GM18508 (cell line): ENCODE results near the gene ATP6V0E1.
A peak's percentile ranks its signal among the peaks of the same experiment; 100 is the strongest.

Experiments
- ATAC-seq: cut with Tn5 transposase; IDR thresholded peaks from one replicate; pipeline ENCODE4 v1.9.1; 2021; ENCODE audit warnings: moderate number of reproducible peaks; ENCODE audit not compliant: insufficient read depth, unreplicated experiment

Gene ATP6V0E1

DNA sequence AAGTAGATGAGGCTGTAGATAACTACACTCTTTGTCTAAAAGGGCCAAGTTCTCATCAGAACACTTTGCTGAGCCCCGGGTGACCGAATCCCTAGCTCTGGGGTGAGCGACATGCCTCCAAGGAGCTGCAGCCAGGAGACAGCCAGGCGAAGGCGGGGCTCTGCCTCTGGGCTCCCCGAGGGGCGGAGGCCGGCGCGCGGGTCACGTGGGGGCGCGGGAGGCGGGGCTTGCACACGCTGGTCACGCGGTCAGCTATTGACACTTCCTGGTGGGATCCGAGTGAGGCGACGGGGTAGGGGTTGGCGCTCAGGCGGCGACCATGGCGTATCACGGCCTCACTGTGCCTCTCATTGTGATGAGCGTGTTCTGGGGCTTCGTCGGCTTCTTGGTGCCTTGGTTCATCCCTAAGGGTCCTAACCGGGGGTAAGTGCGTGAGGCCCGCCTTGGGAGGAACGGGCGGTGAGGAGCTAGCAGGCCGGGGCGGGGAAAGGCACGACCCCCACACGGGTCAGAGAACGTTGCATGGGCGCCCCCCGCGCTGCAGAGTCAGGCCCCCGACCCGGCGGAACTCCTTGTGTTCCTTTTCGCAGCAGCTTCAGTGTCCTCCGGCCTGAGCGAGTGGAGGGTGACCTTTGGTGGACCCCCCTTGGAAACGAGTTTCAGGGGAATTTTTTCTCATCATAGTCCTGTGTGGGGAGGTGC lies at the start of gene ATP6V0E1:
ATP6V0E1 (plus strand) TSS at position 230 of the 702 bp plus-strand sequence; CDS start at position 320, 90 bp downstream.
- peak; percentile 56 for ATAC-seq

DNA sequence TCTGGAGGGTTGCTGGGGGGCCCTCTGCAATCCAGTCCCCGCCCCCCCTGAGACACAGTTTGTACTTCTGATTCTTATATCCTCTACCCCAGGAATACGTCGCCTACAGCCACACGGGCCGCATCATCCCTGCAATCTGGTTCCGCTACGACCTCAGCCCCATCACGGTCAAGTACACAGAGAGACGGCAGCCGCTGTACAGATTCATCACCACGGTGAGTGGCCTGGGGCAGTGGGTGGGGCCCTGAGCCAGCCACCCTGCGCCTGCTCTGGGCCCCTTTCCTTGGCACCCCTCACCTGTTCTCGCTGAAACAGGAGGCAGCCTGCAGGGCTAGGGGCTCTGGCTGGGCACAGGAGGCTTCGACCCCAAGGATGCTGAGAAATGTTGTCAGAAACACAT lies 48.5 kb upstream of the ATP6V0E1 start:
- ATAC-seq, result no peak

DNA sequence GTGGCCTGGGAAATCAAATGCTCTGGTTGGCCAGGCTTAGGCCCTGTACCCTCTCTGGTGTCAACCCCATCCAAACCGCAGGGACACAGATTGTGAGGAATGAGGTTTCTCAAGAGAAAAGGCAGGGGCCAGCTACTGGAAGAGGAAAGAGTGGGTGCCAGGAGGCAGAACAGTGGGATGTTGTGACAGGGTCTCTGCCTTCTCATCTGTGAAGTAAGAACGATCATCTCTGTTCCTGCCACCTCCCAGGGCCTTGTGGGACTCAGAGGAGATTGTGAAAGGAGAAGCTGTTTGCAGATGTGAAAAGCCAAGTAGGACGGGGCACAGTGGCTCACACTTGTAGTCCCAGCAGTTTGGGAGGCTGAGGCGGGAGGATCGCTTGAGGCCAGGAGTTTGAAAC lies 47.2 kb upstream of the ATP6V0E1 start:
- ATAC-seq, result no peak

DNA sequence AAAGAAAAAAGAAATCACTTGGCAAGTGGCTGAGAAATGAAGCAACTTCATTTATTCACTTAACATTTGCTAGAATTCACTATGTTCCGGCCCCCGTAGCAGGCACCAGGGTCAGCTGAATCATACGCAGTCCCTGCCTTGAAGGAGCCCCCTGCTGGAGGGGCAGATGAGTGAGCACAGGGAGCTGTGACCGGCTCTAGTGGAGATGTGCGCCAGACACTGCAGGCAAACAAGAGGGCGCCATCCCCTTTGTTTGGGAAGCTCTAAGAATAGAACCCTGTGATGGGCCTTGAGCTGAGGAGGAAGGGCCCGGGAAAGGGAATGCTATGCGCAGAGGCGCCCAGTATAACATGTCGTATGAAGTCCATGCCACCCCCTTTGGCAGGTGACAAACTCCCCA lies 44.5 kb upstream of the ATP6V0E1 start:
- no peak for ATAC-seq

DNA sequence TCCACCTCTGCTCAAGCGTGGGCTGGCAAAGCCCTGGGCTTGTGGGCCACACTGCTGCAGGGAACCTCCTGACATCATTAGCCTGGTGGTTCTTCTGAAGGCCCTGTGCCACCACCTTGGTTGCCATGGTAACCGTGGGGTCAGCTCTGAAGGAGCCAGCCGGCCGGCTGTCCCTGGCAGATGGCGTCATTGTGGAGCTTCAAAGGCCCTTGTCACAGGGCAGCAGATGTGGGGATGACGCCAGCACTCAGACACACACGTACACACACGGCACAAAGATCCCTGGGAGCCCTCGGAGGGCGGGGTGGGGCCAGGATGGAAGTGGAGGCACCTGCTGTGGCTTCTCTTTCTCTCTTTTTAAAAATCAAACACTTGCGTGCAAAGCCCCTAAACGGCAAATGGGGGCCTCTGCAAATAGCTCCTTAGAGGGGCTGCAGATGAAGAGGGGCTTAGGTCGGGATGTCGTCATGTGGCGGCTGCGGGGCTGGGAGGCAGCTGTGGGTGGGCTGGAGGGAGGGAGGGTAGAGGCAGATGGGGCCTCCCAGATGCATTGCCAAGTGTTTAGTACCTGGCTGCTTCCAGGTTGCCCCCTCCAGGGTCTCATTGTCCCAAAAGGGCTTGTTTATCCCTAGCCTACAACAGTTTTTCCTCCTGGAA lies 43.8 kb upstream of the ATP6V0E1 start:
- ATAC-seq, result no peak

DNA sequence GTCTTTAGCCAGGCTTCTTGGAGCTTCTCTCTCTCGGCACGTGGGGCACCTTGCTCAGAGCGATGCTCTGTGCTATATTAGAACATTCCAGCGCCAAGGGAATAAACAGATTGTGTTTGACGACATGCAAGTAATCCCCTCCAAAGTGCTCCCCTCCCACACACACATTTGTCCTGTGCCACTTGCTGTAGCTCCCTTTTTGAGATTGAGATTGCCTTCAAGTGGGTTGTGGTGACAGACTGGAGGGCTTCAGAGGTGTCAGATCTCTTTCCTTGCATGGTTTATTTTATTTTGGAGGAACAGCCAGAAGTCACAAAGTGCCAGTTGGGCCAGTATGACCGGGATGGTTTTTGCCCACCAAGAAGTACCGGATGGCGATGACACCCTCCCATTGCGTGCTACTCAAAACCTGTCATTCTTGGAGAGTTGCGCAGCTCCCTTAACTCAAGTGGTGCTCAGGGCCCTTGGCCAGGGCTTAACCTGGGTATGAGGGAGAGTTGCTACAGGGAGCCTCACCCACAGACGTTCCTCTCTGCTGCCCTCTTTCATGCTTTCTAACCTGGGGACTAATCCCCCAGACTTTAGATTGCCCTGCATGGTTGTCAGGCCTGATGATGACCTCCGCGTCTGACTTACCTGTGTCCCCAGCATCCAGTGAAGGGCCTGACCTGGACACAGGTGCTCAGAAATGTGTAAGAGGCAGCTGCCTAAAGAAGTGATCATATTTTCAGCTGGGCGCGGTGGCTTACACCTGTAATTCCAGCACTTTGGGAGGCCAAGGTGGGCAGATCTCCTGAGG lies 43.1 kb upstream of the ATP6V0E1 start:
- no peak for ATAC-seq

DNA sequence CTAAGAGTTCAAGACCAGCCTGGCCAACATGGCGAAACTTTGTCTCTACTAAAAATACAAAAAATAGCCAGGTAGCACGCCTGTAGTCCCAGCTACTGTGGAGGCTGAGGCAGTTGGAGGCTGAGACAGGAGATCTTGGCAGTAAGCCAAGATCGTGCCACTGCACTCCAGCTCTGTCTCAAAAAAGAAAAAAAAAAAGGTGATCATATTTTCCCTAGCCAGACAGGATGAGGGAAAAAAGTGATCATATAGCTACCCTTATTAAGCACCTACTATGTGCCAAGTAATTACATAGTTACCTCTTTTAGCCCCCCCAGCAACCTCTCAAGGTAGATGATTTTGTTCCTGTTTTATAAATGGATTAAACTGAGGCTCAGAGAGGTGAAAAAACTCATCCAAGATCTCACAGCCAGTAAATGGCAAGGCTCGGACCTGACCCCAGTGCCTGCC lies 42.5 kb upstream of the ATP6V0E1 start:
- no peak for ATAC-seq

DNA sequence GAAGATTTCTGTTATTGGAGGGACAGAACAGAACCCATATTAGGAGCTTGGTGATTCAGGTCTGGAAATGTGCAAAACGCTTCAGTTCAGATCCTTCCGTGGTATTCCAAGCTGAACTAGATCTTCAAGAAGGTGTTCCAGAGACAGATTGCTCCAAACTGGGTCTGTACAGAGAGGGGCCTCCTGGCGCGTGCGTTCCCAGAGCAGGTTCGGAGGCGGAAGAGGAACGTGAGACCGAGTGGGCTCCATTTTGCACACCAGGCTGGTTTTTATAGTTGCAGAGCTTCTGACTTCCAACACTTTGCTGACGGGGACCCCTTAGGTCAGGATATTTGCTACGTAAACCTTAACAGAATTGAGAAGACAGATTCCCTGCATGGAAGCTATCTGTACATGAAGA lies 41.0 kb upstream of the ATP6V0E1 start:
- no peak for ATAC-seq

DNA sequence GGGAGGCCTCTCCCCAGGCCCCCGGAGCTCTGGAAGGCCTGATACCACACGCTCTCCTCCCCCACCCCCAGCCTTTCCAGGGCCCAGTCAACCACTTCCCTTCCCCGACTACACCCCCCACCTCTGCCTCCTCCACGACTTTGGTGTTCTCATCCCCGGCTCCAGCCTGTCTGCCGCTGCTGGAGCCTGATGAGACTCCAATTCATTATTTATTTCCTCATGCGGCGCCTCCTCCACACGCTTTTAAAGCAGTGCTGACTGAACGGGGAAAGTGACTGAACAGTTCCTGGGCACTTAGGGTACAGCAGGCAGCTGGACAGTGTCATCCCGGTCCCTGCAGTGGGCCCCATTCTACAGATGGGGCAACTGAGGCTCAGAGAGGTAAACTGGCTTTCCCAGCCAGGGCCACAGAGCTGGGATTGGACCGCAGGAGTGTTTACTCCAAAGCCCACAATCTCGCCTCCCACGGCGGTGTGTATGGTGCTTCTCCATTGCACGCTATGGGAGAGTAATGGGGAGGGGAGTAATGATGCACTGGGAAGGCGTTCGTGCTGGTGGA lies 40.2 kb upstream of the ATP6V0E1 start:
- ATAC-seq, result no peak

DNA sequence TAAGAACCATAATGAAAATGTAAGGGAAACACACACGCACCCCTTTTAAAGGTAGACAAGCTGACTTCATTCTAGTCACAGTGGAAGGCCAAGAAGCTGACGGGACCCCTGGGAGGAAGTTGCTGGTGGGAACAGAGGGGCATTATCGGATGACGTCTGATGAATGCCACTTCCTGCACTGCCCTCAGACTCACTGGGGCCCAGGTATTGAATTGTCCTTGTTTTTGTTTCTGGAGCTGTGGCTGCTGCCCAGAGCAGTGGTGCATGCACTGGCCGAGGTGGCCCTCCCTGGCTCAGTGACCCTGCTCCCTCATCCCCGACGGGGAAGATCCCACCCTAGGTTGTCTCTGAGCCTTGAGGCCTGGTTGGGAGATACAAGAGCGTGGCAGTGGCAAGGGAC lies 39.7 kb upstream of the ATP6V0E1 start:
- ATAC-seq, result no peak

DNA sequence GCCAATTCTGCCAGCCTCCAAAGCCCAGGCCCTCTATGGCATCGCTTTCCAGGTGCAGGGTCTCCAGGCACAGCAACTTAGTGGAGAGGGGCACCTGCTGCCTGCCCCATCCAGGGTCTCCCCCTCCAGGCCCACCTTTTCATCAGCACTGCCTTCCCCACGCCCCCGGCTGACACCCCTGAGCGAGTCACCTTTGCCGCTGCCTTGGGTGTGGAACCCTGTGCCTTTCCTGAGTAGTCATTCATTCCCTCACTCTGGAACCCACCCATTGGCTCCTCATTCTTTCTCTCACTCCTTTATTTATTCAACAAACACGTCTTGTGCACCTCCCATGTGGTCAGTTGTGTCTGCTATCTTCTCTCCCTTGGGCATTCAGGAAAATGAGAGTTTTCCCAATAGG lies 38.8 kb upstream of the ATP6V0E1 start:
- ATAC-seq, result no peak

DNA sequence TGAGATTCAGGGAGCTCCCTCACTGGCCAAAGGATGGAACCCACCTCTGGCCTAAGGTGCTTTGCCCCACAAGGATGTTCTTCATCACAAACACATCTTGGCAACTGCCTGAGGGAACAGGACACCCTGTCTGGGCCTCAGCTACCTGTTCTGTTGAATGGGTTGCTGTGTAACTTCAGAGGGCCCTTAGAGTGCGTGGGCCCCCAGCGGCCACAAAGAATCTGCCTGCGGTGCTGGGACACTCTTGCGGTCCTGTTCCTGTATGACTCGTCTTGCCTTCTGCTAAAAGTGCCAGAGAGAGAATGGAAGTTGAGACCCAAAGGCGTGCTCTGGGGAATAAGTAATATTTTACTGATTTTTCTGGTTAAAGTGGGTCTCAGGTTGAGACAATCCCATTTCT lies 38.4 kb upstream of the ATP6V0E1 start:
- no peak for ATAC-seq

DNA sequence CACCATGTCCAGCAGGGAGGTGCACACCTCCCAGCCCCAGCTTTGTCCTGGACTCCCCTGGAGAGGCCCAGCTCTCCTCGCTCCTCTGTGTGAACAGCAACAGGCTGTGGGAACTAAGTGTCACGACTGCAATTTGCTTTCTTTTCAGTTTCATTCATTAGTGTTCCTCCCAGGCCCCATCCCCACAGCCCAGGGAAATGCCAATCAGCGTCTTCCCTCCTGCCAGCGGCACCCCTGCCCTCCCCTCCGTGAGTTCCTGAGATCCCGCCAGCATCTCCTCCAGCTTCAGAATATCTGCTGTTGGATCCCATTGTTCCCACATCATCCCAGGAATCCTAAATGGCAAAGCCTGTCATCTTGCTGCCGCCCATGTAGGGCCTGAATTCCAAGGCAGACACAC lies 37.4 kb upstream of the ATP6V0E1 start:
- ATAC-seq, result no peak

DNA sequence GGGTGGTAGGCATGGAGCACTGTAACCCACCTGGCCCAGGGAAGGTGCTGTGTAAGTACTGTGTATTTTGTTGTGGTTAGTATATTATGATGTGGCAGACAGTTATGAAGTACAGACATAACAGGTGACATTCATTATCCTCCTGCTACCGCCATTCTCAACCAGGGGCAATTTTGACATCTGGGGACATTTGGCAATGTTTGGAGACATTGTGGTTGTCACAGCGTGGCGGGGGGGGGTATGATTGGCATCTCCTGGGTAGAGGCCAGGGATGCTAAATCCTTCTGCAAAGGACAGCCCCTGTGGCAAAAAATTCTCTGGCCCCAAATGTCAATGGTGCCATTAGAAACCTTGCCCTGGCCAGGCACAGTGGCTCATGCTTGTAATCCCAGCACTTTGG lies 34.1 kb upstream of the ATP6V0E1 start:
- no peak for ATAC-seq

DNA sequence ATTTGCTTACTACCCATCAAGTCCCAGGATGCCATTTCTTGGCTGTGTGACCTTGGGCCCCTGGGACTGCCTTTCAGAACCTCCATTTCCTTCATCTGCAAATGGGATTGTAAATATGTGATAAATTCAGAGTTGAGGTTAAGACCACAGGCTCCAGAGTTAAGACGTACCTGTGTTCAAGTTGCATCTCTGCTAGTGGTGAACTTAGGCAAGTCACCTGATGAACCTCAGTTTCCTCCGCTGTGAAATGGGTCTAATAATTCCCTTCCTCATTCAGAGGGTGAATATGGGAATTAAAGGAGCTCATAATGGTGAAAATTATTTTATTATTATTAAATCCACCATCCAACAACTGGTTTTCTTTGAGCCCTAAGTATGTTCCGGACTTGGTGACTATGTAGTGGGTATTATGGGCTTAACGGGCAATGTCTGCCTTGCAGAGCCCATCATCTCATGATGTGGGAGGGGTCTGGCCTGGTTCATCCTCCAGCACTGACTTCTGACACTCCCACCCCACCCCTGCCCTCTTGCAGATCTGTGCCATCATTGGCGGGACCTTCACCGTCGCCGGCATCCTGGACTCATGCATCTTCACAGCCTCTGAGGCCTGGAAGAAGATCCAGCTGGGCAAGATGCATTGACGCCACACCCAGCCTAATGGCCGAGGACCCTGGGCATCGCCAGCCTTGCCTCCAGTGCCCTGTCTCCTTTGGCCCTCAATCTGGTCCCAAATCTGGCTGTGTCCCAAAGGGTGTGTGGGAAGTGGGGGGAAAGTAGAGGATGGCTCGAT lies 33.2 kb upstream of the ATP6V0E1 start:
- no peak for ATAC-seq

DNA sequence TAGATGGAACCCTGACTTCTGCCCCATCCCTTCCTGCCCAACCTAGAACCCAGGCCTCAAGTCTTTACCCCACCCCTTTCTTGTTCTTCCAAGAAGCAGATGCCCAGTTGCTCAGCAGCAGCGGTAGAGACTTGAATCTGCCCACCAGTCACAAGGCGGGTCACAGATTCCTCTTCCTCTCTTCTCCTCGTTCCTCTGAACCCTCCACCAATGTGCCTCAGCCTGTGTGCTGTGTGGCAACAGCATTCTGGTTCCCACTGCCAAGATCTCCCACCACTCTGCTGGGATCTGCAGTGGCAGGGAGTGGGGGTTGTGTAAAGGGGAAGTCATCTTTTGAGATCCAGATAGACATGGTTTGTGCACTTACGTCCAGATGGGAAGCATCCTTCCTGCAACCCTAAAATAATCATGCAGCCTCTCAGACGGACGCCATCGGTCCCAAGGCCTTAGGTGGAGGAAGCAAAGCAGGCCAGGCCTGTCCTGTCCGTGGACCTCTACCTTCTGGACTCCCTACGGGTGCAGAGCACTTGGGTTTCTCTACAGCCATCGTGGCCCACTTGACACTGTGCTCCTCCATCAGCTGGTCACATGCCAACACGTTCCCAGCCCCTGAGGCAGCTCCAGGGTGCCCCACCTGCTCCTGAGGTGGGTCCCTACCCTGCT lies 32.1 kb upstream of the ATP6V0E1 start:
- no peak for ATAC-seq

DNA sequence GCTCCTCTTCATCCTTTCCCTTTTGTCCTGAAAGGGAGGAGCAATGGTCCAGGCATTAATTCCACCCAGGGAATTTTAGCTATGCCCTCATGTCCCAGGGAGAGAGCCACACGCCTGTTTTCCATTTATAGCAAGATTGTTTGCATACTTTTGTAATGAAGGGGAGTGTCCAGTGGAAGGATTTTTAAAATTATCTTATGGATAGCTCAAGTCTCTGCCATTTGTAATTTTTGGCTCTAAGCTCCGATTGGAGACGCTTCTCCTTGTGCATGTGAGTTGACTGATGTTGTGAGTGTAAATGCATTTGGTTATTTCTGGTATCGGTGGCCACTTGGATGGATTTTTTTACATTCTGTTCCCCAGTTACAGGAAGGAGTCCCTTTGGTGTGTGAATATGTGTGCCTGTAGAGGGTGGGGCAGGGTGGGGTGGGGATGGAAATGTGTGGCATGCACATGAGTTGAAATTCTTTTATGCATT lies 31.5 kb upstream of the ATP6V0E1 start:
- ATAC-seq, result no peak

DNA sequence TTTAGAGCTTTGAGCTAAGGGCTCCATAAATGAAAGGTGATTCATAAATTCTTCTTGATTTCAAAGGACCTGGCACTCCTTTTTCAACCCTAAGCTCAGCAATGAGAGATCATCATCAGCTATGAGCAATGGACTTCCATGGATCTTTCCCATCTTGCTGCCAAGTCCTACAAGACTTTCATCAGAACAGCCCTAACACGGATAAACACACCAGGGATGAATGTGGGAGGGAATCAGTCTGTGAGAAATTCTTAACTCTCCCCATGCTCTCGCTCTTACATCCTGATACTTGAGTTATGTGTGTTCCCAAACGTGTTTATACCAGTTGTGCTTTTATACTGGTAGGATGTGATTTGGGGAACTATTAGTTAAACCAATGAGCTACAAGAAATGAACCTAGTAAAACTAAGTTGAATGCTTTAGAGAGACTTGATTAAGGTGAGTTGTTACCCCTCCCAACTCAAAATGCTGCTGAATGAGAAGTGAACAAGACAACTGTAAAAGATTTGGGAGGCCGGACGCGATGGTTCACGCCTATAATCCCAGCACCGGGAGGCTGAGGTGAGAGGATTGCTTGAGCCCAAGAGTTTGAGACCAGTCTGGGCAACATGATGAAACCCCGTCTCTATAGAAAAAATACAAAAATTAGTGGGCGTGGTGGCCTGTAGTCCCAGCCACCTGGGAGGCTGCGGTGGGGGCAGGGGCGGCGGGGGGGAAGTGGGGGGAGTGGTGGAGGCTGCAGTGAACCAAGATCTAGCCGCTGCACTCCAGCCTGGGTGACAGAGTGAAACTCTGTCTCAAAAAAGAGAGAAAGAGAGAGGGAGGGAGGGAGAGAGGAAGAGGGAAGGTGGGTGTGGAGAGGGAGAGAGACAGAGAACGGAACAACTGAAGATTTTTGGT lies 29.5 kb upstream of the ATP6V0E1 start:
- ATAC-seq, result no peak

DNA sequence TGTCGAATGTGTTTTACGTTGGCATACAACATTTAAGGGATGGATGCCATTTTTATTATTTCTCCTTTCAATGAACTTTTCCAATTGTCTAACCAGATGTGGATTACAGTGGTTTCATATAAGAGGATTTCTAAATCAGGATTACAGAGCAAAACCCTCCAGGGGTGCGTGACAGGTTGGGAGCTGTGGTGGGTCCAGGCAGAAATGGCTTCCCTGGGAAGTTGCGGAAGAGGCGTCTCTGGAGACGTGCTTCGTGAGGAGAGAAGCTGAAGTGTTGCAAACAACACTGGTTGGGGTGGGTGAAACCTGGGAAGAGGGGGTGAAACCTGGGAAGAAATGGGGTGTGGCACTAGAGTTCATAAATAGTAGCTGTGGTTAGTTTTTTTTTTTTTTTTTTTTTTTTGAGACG lies 28.8 kb upstream of the ATP6V0E1 start:
- no peak for ATAC-seq
